Sigmoid colon (tissue), 4 donors: Measurements from ENCODE around the gene DBNDD1.

ENCODE experiments used
- CTCF ChIP-seq, 4 experiments: fragments of 450-650 bp in 3 of 4; fragments of 200-600 bp in 1 of 4; IDR thresholded peaks; one replicate each; pipeline ENCODE4 v1.5.1; 2016 to 2019; ENCODE audit warnings: antibody characterized with exemption in 4 of 4, mild to moderate bottlenecking in 3 of 4, moderate library complexity in 2 of 4
- EP300 ChIP-seq, 4 donors: sonication (generic); formaldehyde crosslinking; IDR thresholded peaks; one replicate each; pipeline ENCODE4 v1.6.1; 2017; ENCODE audit warnings: antibody characterized with exemption in 4 of 4
- POLR2A ChIP-seq, 2 donors: fragments of 450-650 bp; IDR thresholded peaks; one replicate each; pipeline ENCODE4 v1.6.1; 2016; ENCODE audit warnings: antibody characterized with exemption in 2 of 2, mild to moderate bottlenecking in 2 of 2, moderate library complexity in 2 of 2
- POLR2AphosphoS5 ChIP-seq, 4 donors: sonication (generic); formaldehyde crosslinking; IDR thresholded peaks; one replicate each; pipeline ENCODE4 v1.6.1; 2017; ENCODE audit warnings: antibody characterized with exemption in 4 of 4

- TF ChIP-seq CTCF (IDR thresholded peaks at IDR 0.05) (no peak), POLR2AphosphoS5 (IDR thresholded peaks at IDR 0.05) (no peak), EP300 (IDR thresholded peaks at IDR 0.05) (no peak), POLR2A (IDR thresholded peaks at IDR 0.05) (no peak)
These were observed 9.7 kb upstream of the DBNDD1 start for GRCh38 chr16:90028985-90029384.
